Neural cell (in vitro differentiated cells): ENCODE measurements around the gene CDK2AP2.

Experiments used
- CTCF ChIP-seq: fragments of 450-650 bp; IDR thresholded peaks from 2 replicates; pipeline ENCODE4 v1.5.1; 2014; ENCODE audit warnings: antibody characterized with exemption, mild to moderate bottlenecking, moderate library complexity; ENCODE audit not compliant: poor library complexity, severe bottlenecking
- POLR2AphosphoS5 ChIP-seq: IDR thresholded peaks from 2 replicates; pipeline ENCODE4 v1.6.1; 2012

DNA sequence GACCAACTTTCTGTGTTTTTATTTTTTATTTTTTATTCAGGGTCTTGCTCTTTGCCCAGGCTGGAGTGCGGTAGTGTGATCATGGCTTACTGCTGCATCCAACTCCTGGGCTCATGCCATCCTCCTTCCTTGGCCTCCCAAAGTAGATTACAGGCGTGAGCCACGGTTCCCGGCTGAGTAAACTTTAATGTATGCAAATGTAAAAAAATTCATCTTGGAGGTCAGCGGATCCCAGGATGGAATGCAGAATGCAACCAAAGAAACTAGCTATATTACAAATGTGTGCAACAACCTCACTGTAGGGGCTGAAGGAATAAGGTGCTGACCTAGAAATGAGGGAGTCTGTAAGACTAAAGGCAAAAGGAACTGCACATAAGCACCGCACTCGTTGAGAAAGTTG lies 6.2 kb upstream of the CDK2AP2 start:
- TF ChIP-seq POLR2AphosphoS5 (no peak), CTCF (no peak)
